ENCODE measurements around the gene NFE2L1. TPM values are rescaled to one million over a fixed set of nuclear protein-coding genes. Genes with fewer than 3 reads are reported as not detected.

The NFE2L1 gene
- total RNA-seq, 1 experiment from 2014 or later: 91.7 TPM

DNA sequence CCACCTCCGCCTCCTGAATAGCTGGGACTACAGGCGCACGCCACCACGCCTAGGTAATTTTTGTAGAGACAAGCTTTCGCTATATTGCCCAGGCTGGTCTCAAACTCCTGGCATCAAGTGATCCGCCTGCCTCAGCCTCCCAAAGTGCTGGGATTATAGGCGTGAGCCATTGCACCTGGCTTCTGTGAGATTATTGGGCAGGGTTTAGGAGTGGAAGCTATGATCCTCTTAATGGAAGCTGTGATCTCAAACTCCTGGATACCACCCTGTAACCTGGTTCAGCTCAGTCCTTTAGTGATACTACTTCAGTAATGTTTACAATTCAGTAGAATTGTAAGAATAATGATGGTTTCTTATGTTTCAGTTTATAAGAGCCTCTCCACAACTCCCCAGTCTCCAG, 14.1 kb downstream of the NFE2L1 start:
- intact Hi-C loops (cut with micrococcal nuclease; ENCODE audit: unreplicated experiment): no loop called here
- Histone ChIP-seq H3K27ac (no peak overlapping the region), H3K4me2 (no peak overlapping the region), H3K4me3 (no peak overlapping the region), H4K20me1 (ENCODE audit: insufficient read depth) (no peaks in the 10 kb centered on the region), H3K9me3 (ENCODE audit: insufficient read depth, low read depth) (no peaks in the 10 kb centered on the region), H3K79me2 (ENCODE audit: low read depth) (no peaks in the 10 kb centered on the region), H3K9me2 (ENCODE audit: insufficient read depth) (no peaks in the 10 kb centered on the region), H2AFZ (no peak overlapping the region), H3K27me3 (ENCODE audit: insufficient read depth, low read depth) (no peaks in the 10 kb centered on the region), H3F3A (ENCODE audit: insufficient read depth, low read depth) (peaks cover 33% of the 10 kb centered on the region), H3K36me3 (ENCODE audit: low read depth) (peaks cover 37% of the 10 kb centered on the region), H3K4me1 (replicated peaks; ENCODE audit: insufficient read depth) (no peaks in the 10 kb centered on the region)
- no peak for DNase-seq
- TF ChIP-seq, protein P1, sequence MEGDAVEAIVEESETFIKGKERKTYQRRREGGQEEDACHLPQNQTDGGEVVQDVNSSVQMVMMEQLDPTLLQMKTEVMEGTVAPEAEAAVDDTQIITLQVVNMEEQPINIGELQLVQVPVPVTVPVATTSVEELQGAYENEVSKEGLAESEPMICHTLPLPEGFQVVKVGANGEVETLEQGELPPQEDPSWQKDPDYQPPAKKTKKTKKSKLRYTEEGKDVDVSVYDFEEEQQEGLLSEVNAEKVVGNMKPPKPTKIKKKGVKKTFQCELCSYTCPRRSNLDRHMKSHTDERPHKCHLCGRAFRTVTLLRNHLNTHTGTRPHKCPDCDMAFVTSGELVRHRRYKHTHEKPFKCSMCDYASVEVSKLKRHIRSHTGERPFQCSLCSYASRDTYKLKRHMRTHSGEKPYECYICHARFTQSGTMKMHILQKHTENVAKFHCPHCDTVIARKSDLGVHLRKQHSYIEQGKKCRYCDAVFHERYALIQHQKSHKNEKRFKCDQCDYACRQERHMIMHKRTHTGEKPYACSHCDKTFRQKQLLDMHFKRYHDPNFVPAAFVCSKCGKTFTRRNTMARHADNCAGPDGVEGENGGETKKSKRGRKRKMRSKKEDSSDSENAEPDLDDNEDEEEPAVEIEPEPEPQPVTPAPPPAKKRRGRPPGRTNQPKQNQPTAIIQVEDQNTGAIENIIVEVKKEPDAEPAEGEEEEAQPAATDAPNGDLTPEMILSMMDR (conservative IDR thresholded peaks at IDR 0.05): no peak
- TF ChIP-seq EZH2 (IDR thresholded peaks at IDR 0.05; ENCODE audit: low read depth): no peak
- ChIA-PET CTCF (no interaction called here), POLR2A (ENCODE audit: unreplicated experiment) (no interaction called here)
- no TSS peak for BruUV-seq (replicated peaks)

DNA sequence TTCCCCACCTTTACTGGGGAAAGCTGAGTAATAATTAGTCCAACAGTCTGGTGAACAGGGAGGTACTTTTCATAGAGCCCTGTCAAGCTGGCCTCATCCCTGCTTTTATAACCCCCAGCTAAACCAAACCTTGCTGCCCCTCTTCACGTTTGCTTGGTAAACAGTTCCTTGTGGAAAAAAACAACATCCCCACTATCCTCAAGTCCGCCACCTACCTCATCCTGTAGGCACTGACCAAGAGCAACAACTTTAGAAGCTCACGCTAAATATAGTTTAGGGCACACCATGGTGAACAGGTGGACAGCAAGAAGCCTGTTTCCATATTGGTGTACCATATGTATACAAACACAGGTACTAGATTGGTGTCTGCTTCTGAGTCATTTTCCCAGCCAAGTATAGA, 16.5 kb downstream of the NFE2L1 start:
- no TSS peak for BruUV-seq (replicated peaks)
- Histone ChIP-seq H3F3A (ENCODE audit: insufficient read depth, low read depth) (peaks cover 43% of the 10 kb centered on the region), H3K4me3 (no peak overlapping the region), H3K79me2 (ENCODE audit: low read depth) (no peaks in the 10 kb centered on the region), H3K36me3 (ENCODE audit: low read depth) (peaks cover 26% of the 10 kb centered on the region; the same call in 1 of the 2 replicates), H3K4me1 (replicated peaks; ENCODE audit: insufficient read depth) (no peaks in the 10 kb centered on the region; the same call in 1 of the 2 replicates), H3K27me3 (ENCODE audit: insufficient read depth, low read depth) (no peaks in the 10 kb centered on the region), H3K4me2 (no peak overlapping the region), H3K9me3 (ENCODE audit: insufficient read depth, low read depth) (no peaks in the 10 kb centered on the region), H4K20me1 (ENCODE audit: insufficient read depth) (no peaks in the 10 kb centered on the region; the same call in 1 of the 2 replicates), H3K27ac (no peak overlapping the region), H2AFZ (no peak overlapping the region), H3K9me2 (ENCODE audit: insufficient read depth) (no peaks in the 10 kb centered on the region)
- ChIA-PET POLR2A (ENCODE audit: unreplicated experiment) (no interaction called here), CTCF (interaction anchor here (0.6 kb wide), 1 partner anchor 106 kb away, joined by 3 read pairs; no protein-coding TSS in a partner anchor)
- intact Hi-C loops (cut with micrococcal nuclease; ENCODE audit: unreplicated experiment): no loop called here
- TF ChIP-seq EZH2 (IDR thresholded peaks at IDR 0.05; ENCODE audit: low read depth): no peak
- TF ChIP-seq, protein P1 (conservative IDR thresholded peaks at IDR 0.05): no peak
- no peak for DNase-seq

DNA sequence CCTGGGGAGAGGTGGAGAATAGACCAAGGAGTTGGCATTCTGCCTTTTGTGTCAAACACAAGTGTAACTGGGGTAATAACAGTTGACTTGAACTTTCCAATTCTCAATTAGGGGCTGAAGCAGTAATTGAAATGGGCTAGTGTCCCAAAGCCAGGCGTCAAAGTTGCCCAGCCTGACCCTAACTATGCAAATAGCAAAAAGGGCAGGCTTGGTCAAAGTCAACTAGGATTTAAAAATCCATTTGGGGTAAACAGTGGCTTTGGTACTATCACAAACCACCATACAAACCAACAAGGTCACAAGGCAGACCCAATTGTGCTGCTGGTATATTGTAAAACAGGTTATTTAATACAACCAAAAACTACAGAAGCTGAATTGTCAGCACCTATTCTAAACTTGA, 18.0 kb downstream of the NFE2L1 start:
- H2AFZ ChIP-seq: no peak overlapping the region
- H3F3A ChIP-seq (ENCODE audit: insufficient read depth, low read depth): peaks cover 45% of the 10 kb centered on the region
- no peaks in the 10 kb centered on the region; the same call in 1 of the 2 replicates for H4K20me1 ChIP-seq (ENCODE audit: insufficient read depth)
- no peaks in the 10 kb centered on the region for H3K79me2 ChIP-seq (ENCODE audit: low read depth)
- no peak overlapping the region for H3K4me2 ChIP-seq
- H3K27ac ChIP-seq: no peak overlapping the region
- no peak for DNase-seq
- H3K36me3 ChIP-seq (ENCODE audit: low read depth): peaks cover 19% of the 10 kb centered on the region; the same call in 1 of the 2 replicates
- CTCF ChIA-PET: no interaction called here
- no peaks in the 10 kb centered on the region for H3K9me2 ChIP-seq (ENCODE audit: insufficient read depth)
- no TSS peak for BruUV-seq (replicated peaks)
- H3K9me3 ChIP-seq (ENCODE audit: insufficient read depth, low read depth): no peaks in the 10 kb centered on the region
- no peaks in the 10 kb centered on the region; the same call in 1 of the 2 replicates for H3K4me1 ChIP-seq (replicated peaks; ENCODE audit: insufficient read depth)
- intact Hi-C loops (cut with micrococcal nuclease; ENCODE audit: unreplicated experiment): no loop called here
- no peak overlapping the region for H3K4me3 ChIP-seq
- no peak for TF ChIP-seq EZH2 (IDR thresholded peaks at IDR 0.05; ENCODE audit: low read depth)
- TF ChIP-seq, protein P1 (conservative IDR thresholded peaks at IDR 0.05): no peak
- POLR2A ChIA-PET (ENCODE audit: unreplicated experiment): no interaction called here
- no peaks in the 10 kb centered on the region for H3K27me3 ChIP-seq (ENCODE audit: insufficient read depth, low read depth)

All from PC-9 (cell line).